ENCODE measurements around the gene PROCR.

PROCR gene

DNA sequence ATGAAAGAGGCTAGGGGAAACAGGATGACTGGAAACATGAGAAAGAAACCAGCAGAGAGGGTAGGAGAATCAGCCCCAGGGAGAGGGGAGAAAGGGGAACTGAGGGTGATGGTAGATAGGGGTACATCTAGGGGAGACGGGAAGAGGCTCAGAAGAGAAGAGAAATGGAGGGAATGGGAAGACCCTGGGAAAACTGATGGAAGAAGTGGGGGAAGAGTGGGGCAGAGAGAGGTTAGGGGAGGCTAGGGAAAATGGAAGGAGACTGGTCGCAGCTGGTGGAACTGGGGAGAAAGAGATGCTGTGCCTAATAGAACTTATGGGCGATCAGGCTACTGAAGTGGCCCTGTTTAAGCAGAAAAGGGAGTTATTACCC lies 548 bp downstream of the PROCR start:
- no peak for TF ChIP-seq CTCF (IDR thresholded peaks at IDR 0.05; ENCODE audit: low read depth, low read length)
- peak overlapping the region; percentile 49 for H3K4me3 ChIP-seq (ENCODE audit: low read depth, low read length)
- in situ Hi-C loops (cut with HindIII; ENCODE audit: low sequenced_read_pairs), result no loop called here
- no peak for DNase-seq (ENCODE audit: low read depth, low spot score)

DNA sequence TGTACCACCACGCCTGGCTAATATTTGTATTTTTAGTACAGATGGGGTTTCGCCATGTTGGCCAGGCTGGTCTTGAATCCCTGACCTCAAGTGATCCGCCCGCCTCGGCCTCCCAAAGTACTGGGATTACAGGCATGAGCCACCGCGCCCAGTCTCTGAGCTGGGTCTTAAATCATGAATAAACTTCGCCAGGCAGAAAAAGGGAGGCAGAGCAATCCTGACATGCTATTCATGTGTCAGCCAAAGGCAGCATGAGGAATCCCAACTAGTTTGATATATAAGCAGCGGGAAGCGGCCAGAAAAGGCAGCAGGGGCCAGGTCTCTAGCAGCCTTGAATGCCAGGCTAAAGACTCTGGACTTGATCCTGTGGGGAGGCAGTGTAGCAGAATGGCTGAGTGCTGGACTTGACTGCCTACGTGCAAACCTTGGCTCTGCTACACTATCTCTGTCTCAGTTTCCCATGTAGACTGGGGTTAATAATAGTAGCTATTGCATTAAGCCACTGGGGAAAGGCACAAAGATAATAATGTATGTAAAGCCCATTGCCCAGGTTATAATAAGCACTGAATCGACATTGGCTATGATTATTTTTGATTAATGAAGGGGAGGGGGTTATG lies 1.8 kb downstream of the PROCR start:
- in situ Hi-C loops (cut with HindIII; ENCODE audit: low sequenced_read_pairs), result no loop called here
- H3K4me3 ChIP-seq (ENCODE audit: low read depth, low read length), result no peak overlapping the region

DNA sequence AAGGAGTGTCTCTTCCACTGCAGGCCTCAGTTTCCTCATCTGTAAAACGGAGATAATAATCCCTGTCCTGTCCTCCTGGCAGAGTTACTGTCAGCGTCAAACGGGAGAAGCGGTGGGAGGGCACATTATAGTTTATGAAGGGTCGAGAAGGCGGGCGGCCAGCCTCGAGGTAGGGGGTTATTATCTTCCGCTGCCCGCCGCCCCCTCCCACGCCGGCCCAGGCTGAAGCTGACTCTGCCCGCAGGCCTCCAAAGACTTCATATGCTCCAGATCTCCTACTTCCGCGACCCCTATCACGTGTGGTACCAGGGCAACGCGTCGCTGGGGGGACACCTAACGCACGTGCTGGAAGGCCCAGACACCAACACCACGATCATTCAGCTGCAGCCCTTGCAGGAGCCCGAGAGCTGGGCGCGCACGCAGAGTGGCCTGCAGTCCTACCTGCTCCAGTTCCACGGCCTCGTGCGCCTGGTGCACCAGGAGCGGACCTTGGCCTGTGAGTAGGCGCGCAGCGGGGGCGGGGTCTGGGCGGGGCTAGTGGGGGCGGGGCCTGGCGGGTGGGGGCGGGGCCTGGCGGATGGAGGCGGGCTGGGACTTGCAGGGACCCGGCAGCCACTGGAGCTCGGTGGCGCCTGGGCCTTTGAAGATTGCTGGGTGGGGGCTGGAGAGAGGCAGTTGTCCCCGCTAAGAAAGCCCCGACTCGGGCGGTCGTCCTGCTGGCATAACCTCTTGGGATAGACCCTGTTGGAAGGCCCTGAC lies 2.8 kb downstream of the PROCR start:
- H3K4me3 ChIP-seq (ENCODE audit: low read depth, low read length), result no peak overlapping the region
- no peak for TF ChIP-seq CTCF (IDR thresholded peaks at IDR 0.05; ENCODE audit: low read depth, low read length)
- no peak for DNase-seq (ENCODE audit: low read depth, low spot score)
- in situ Hi-C loops (cut with HindIII; ENCODE audit: low sequenced_read_pairs), result no loop called here

More for the DNA sequence above, 1.8 kb downstream of the PROCR start:
- DNase-seq (ENCODE audit: low read depth, low spot score), result no peak
- no peak for TF ChIP-seq CTCF (IDR thresholded peaks at IDR 0.05; ENCODE audit: low read depth, low read length)

DNA sequence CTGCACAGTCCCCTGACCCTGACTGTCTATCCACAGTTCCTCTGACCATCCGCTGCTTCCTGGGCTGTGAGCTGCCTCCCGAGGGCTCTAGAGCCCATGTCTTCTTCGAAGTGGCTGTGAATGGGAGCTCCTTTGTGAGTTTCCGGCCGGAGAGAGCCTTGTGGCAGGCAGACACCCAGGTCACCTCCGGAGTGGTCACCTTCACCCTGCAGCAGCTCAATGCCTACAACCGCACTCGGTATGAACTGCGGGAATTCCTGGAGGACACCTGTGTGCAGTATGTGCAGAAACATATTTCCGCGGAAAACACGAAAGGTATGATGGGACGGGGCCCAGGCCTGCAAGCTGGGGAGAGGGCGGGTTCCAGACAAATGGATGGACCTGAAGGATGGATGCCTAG lies 4.3 kb downstream of the PROCR start:
- in situ Hi-C loops (cut with HindIII; ENCODE audit: low sequenced_read_pairs), result no loop called here
- no peak for TF ChIP-seq CTCF (IDR thresholded peaks at IDR 0.05; ENCODE audit: low read depth, low read length)
- H3K4me3 ChIP-seq (ENCODE audit: low read depth, low read length), result no peak overlapping the region
- no peak for DNase-seq (ENCODE audit: low read depth, low spot score)

DNA sequence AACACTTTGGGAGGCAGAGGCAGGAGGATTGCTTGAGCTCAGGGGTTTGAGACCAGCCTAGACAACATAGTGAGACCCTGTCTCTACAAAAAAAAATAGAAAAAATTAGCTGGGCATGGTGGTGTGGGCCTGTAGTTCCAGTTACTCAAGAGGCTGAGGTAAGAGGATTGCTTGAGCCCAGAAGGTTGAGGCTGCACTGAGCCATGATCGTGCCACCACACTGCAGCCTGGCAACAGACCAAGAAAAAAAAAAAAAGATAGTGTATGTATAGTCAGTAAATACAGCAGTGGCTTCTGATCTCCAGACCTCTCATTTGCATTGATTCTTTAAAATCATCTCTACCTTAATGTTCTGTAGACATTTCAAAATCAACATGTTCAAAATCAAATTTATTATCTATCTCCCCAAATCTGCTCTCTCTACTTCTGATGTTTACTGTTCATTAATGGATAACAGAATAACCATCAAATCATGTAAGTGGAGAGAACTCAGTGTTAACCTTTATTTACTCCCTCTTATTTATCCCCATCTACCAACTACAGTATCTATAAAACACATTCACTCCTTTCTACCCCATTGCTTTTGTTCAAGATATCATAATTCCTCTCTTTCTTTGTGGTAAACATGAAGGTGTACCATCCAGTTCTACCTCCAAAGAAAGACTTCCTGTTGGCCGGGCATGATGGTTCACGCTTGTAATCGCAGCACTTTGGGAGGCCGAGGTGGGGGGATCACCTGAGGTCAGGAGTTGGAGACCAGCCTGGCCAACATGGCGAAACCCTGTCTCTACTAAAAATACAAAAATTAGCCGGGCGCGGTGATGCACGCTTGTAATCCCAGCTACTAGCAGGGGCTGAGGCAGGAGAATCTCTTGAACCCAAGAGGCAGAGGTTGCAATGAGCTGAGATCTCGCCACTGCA lies 7.7 kb downstream of the PROCR start:
- no peak for DNase-seq (ENCODE audit: low read depth, low spot score)
- no peak for TF ChIP-seq CTCF (IDR thresholded peaks at IDR 0.05; ENCODE audit: low read depth, low read length)
- in situ Hi-C loops (cut with HindIII; ENCODE audit: low sequenced_read_pairs), result no loop called here
- H3K4me3 ChIP-seq (ENCODE audit: low read depth, low read length), result no peak overlapping the region

- TF ChIP-seq CTCF (IDR thresholded peaks at IDR 0.05; ENCODE audit: low read depth, low read length), result no peak
- no peak for DNase-seq (ENCODE audit: low read depth, low spot score)
- H3K4me3 ChIP-seq (ENCODE audit: low read depth, low read length), result no peak overlapping the region
- in situ Hi-C loops (cut with HindIII; ENCODE audit: low sequenced_read_pairs), result no loop called here
Observed at GRCh38 chr20:35180266-35180665, 8.4 kb downstream of the PROCR start.
